Neural progenitor cell (in vitro differentiated cells): ENCODE measurements around the gene SUN5. TPM values are rescaled to one million over a fixed set of nuclear protein-coding genes. Genes with fewer than 3 reads are reported as not detected.

ENCODE experiments used
- DNase-seq: peaks from one replicate; pipeline ENCODE4 v3.0.0-alpha.2; 2016; ENCODE audit warnings: low spot score
- H2AFZ ChIP-seq: fragments of 200-600 bp; sonication (generic); replicated peaks from 2 replicates; pipeline ENCODE4 v1.6.1; 2016; ENCODE audit warnings: antibody characterized with exemption
- H3F3A ChIP-seq: fragments of 200-600 bp; sonication (generic); 2 replicates; pipeline ENCODE4 v1.6.1; 2016; ENCODE audit warnings: antibody characterized with exemption, low read depth
- H3K27ac ChIP-seq: fragments of 200-600 bp; sonication (generic); 2 replicates; pipeline ENCODE4 v1.5.1; 2016; ENCODE audit warnings: mild to moderate bottlenecking
- H3K27me3 ChIP-seq: fragments of 200-600 bp; sonication (generic); 2 replicates; pipeline ENCODE4 v1.6.1; 2016; ENCODE audit warnings: mild to moderate bottlenecking, moderate library complexity
- H3K36me3 ChIP-seq: fragments of 200-600 bp; sonication (generic); 2 replicates; pipeline ENCODE4 v1.5.1; 2016
- H3K4me1 ChIP-seq: fragments of 200-600 bp; sonication (generic); 2 replicates; pipeline ENCODE4 v1.6.1; 2016; ENCODE audit warnings: mixed run types
- H3K4me2 ChIP-seq: fragments of 200-600 bp; sonication (generic); 2 replicates; pipeline ENCODE4 v1.6.1; 2016
- H3K4me3 ChIP-seq: fragments of 200-600 bp; sonication (generic); 2 replicates; pipeline ENCODE4 v1.5.1; 2016
- H3K79me2 ChIP-seq: fragments of 200-600 bp; sonication (generic); 2 replicates; pipeline ENCODE4 v1.6.1; 2016; ENCODE audit warnings: low read depth
- H3K9ac ChIP-seq: fragments of 200-600 bp; sonication (generic); 2 replicates; pipeline ENCODE4 v1.6.1; 2016
- H3K9me3 ChIP-seq: fragments of 200-600 bp; sonication (generic); 2 replicates; pipeline ENCODE4 v1.5.1; 2016; ENCODE audit warnings: low read depth
- H4K20me1 ChIP-seq: fragments of 200-600 bp; sonication (generic); 2 replicates; pipeline ENCODE4 v1.6.1; 2016; ENCODE audit warnings: low read depth
- H3K27ac Mint-ChIP-seq: 3 replicates; pipeline ENCODE4 v1.8.0; 2021; ENCODE audit warnings: mixed read lengths
- H3K27me3 Mint-ChIP-seq: 2 replicates; pipeline ENCODE4 v1.8.0; 2022; ENCODE audit warnings: low read depth, mild to moderate bottlenecking, inconsistent platforms, moderate library complexity, mixed read lengths; ENCODE audit not compliant: insufficient read depth
- H3K36me3 Mint-ChIP-seq: 3 replicates; pipeline ENCODE4 v1.8.0; 2021; ENCODE audit warnings: mixed read lengths
- H3K4me1 Mint-ChIP-seq: 3 replicates; pipeline ENCODE4 v1.8.0; 2021; ENCODE audit warnings: mixed read lengths
- H3K4me3 Mint-ChIP-seq: 3 replicates; pipeline ENCODE4 v1.8.0; 2021; ENCODE audit warnings: mild to moderate bottlenecking, moderate library complexity, mixed read lengths
- H3K9me3 Mint-ChIP-seq: 3 replicates; pipeline ENCODE4 v1.8.0; 2020; ENCODE audit warnings: mixed read lengths
- CTCF ChIP-seq: fragments of 200-600 bp; sonication (generic); IDR thresholded peaks from 2 replicates; pipeline ENCODE4 v1.5.1; 2017; ENCODE audit warnings: antibody characterized with exemption, mild to moderate bottlenecking
- EZH2 ChIP-seq: fragments of 200-600 bp; sonication (generic); IDR thresholded peaks from 2 replicates; pipeline ENCODE4 v1.6.1; 2017; ENCODE audit warnings: antibody characterized with exemption, mild to moderate bottlenecking, moderate library complexity
- EZH2phosphoT487 ChIP-seq: fragments of 200-600 bp; sonication (generic); IDR thresholded peaks from 2 replicates; pipeline ENCODE4 v1.6.1; 2017; ENCODE audit warnings: antibody characterized with exemption
- total RNA-seq: library from RNA; depleted of rRNA; stranded (reverse); fragments of >200 nt; gene quantifications from 2 replicates; pipeline ENCODE4 v1.2.3, GENCODE V29; 2015; ENCODE audit warnings: low replicate concordance

Gene SUN5
- total RNA-seq, 1 donor from 2014 or later, result not detected

DNA sequence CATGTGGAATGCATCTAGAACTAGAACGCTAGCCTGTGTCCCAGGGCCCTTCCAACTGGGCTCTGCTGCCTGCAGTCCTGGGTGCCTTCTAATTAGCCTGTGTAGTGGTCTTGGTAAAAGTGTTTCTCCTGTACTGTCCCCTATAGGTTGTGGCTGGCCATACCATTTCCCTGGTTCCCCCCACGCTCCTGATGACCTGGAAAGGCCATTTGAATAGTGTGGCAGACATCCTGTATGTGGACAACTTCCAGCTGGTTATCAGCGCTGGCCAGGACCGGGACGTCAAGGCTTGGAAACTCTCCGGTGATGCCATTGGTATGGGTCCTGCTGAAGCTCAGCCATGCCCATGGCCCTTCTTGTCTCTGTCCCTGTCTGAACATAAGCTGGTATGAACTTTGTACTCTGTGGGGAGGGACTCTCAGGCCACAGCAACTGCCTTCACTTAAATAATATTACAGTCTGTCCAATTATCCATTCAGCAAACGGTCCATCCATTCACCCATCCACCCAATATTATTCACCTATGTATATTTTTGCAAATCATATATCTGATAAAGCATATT is 60.7 kb downstream of the SUN5 start:
- H3K4me3 Mint-ChIP-seq, result no peak overlapping the region
- Histone ChIP-seq H2AFZ (no peak overlapping the region), H3F3A (peaks cover 4% of the 10 kb centered on the region), H3K4me1 (peaks cover 6% of the 10 kb centered on the region), H3K27me3 (peaks cover 62% of the 10 kb centered on the region), H4K20me1 (no peaks in the 10 kb centered on the region), H3K4me2 (no peak overlapping the region), H3K4me3 (no peak overlapping the region), H3K9ac (no peak overlapping the region), H3K36me3 (no peaks in the 10 kb centered on the region), H3K79me2 (no peaks in the 10 kb centered on the region), H3K27ac (no peak overlapping the region), H3K9me3 (no peaks in the 10 kb centered on the region)
- no peak overlapping the region for H3K27ac Mint-ChIP-seq
- peaks cover 6% of the 10 kb centered on the region for H3K27me3 Mint-ChIP-seq
- no peak for DNase-seq
- peaks cover 3% of the 10 kb centered on the region for H3K9me3 Mint-ChIP-seq
- no peaks in the 10 kb centered on the region for H3K36me3 Mint-ChIP-seq
- TF ChIP-seq CTCF (peak; percentile 9), EZH2phosphoT487 (no peak), EZH2 (no peak)
- peaks cover 3% of the 10 kb centered on the region for H3K4me1 Mint-ChIP-seq

GRCh38 chr20:32941155-32941885 is 62.9 kb downstream of the SUN5 start:
- Mint-ChIP-seq H3K27me3 (peaks cover 6% of the 10 kb centered on the region), H3K4me1 (peaks cover 3% of the 10 kb centered on the region), H3K4me3 (no peak overlapping the region), H3K27ac (no peak overlapping the region), H3K36me3 (no peaks in the 10 kb centered on the region), H3K9me3 (peaks cover 3% of the 10 kb centered on the region)
- H3K9me3 ChIP-seq, result no peaks in the 10 kb centered on the region
- H3K27ac ChIP-seq, result no peak overlapping the region
- H3K36me3 ChIP-seq, result no peaks in the 10 kb centered on the region
- H3K4me2 ChIP-seq, result no peak overlapping the region
- H2AFZ ChIP-seq, result no peak overlapping the region
- TF ChIP-seq EZH2phosphoT487 (no peak), CTCF (no peak), EZH2 (no peak)
- H3K27me3 ChIP-seq, result peaks cover 47% of the 10 kb centered on the region
- H3K4me1 ChIP-seq, result peaks cover 6% of the 10 kb centered on the region
- no peaks in the 10 kb centered on the region for H4K20me1 ChIP-seq
- no peaks in the 10 kb centered on the region for H3K79me2 ChIP-seq
- H3F3A ChIP-seq, result peaks cover 4% of the 10 kb centered on the region
- DNase-seq, result no peak
- H3K9ac ChIP-seq, result no peak overlapping the region
- H3K4me3 ChIP-seq, result no peak overlapping the region

- Mint-ChIP-seq H3K36me3 (no peaks in the 10 kb centered on the region), H3K9me3 (peaks cover 2% of the 10 kb centered on the region), H3K27ac (no peak overlapping the region), H3K4me1 (no peaks in the 10 kb centered on the region), H3K27me3 (no peaks in the 10 kb centered on the region), H3K4me3 (no peak overlapping the region)
- Histone ChIP-seq H2AFZ (no peak overlapping the region), H4K20me1 (no peaks in the 10 kb centered on the region), H3F3A (no peaks in the 10 kb centered on the region), H3K27ac (no peak overlapping the region), H3K79me2 (no peaks in the 10 kb centered on the region), H3K4me2 (no peak overlapping the region), H3K9ac (no peak overlapping the region), H3K4me3 (no peak overlapping the region), H3K4me1 (no peaks in the 10 kb centered on the region), H3K27me3 (peaks cover 9% of the 10 kb centered on the region), H3K9me3 (no peaks in the 10 kb centered on the region), H3K36me3 (no peaks in the 10 kb centered on the region)
- DNase-seq, result no peak
- TF ChIP-seq EZH2phosphoT487, result no peak
- no peak for TF ChIP-seq CTCF
- no peak for TF ChIP-seq EZH2
Observed at GRCh38 chr20:32934580-32934979, 69.7 kb downstream of the SUN5 start.

Other genes with a start within 250 kb of the SUN5 start
- 114 and 148 TPM in 2 replicates for gene DNMT3B, start 242.0 kb downstream of the SUN5 start, total RNA-seq
- 210 and 263 TPM in 2 replicates for gene MAPRE1, start 184.5 kb downstream of the SUN5 start, total RNA-seq
- gene EFCAB8, start 145.5 kb downstream of the SUN5 start, total RNA-seq, result not detected in 2 replicates
- gene BPIFB2, start 3.3 kb upstream of the SUN5 start, total RNA-seq, result not detected in 2 replicates
- not detected in 2 replicates for gene BPIFB6, start 27.2 kb upstream of the SUN5 start, total RNA-seq
- not detected in 2 replicates for gene BPIFB3, start 49.5 kb upstream of the SUN5 start, total RNA-seq
- gene BPIFB4, start 75.2 kb upstream of the SUN5 start, total RNA-seq, result not detected in 2 replicates
- not detected in 2 replicates for gene BPIFA2, start 163.7 kb upstream of the SUN5 start, total RNA-seq
- gene BPIFA3, start 212.9 kb upstream of the SUN5 start, total RNA-seq, result not detected in 2 replicates
- not detected in 2 replicates for gene BPIFA1, start 231.6 kb upstream of the SUN5 start, total RNA-seq